K562 (cell line): Measurements from ENCODE around the gene HCFC1R1. TPM values are rescaled to one million over a fixed set of nuclear protein-coding genes. Genes with fewer than 3 reads are reported as not detected.

ENCODE experiments used
- BRD9 ChIP-seq: fragments of 450-650 bp; IDR thresholded peaks from 2 replicates; pipeline ENCODE4 v1.6.1; 2018; ENCODE audit warnings: low read depth; ENCODE audit not compliant: partially characterized antibody
- CBX1 ChIP-seq: sonication (generic); IDR thresholded peaks from 2 replicates; pipeline ENCODE4 v1.6.1; 2016; ENCODE audit warnings: antibody characterized with exemption, low read depth, mild to moderate bottlenecking
- EZH2 ChIP-seq: IDR thresholded peaks from 2 replicates; pipeline ENCODE4 v1.6.1; 2012; ENCODE audit warnings: low read depth, mild to moderate bottlenecking, inconsistent platforms, low read length, borderline replicate concordance
- GABPA ChIP-seq: fragments of 200-800 bp; sonication (Bioruptor generic); conservative IDR thresholded peaks from 2 replicates; pipeline ENCODE4 v1.6.1; 2016; ENCODE audit warnings: low read depth, missing genetic modification characterization, missing compliant biosample characterization
- HNRNPUL1 ChIP-seq: fragments of 200-400 bp; formaldehyde crosslinking; IDR thresholded peaks from 2 replicates; pipeline ENCODE4 v1.6.1; 2017; ENCODE audit warnings: low read length
- ILK ChIP-seq: fragments of 450-650 bp; IDR thresholded peaks from 2 replicates; pipeline ENCODE4 v1.6.1; 2016; ENCODE audit warnings: missing genetic modification characterization, low read depth, mild to moderate bottlenecking, missing compliant biosample characterization, moderate library complexity, borderline replicate concordance
- NFXL1 ChIP-seq: fragments of 450-650 bp; formaldehyde crosslinking; IDR thresholded peaks from 2 replicates; pipeline ENCODE4 v1.4.0; 2021; ENCODE audit warnings: mild to moderate bottlenecking
- NR1H2 ChIP-seq: sonication (generic); formaldehyde crosslinking; IDR thresholded peaks from 2 replicates; pipeline ENCODE4 v1.4.0; 2020; ENCODE audit warnings: mild to moderate bottlenecking, missing genetic modification reagents
- TRIM24 ChIP-seq, 2 experiments: fragments of 450-650 bp; IDR thresholded peaks; 2 replicates each; pipeline ENCODE4 v1.6.1; 2016
- ZNF174 ChIP-seq: fragments of 250-450 bp; sonication (Bioruptor Pico); IDR thresholded peaks from 2 replicates; pipeline ENCODE4 v1.4.0; 2020; ENCODE audit warnings: mild to moderate bottlenecking
- ZNF232 ChIP-seq: sonication (generic); formaldehyde crosslinking; IDR thresholded peaks from 2 replicates; pipeline ENCODE4 v1.8.0; 2022; ENCODE audit warnings: mild to moderate bottlenecking, missing genetic modification reagents
- ZNF57 ChIP-seq: fragments of 450-650 bp; formaldehyde crosslinking; IDR thresholded peaks from 2 replicates; pipeline ENCODE4 v1.4.0; 2020; ENCODE audit warnings: mild to moderate bottlenecking, moderate library complexity
- polyA plus RNA-seq, 8 experiments: library from polyadenylated mRNA; depleted of rRNA in 4 of 8; stranded (reverse) in 5 of 8; unstranded in 3 of 8; fragments of >200 nt; fragmentation: Nextera tagmentation in 2 of 8; fragmentation: Illumina TruSeq in 1 of 8; extraction: Ambion mirVana in 2 of 8; extraction: Trizol in 1 of 8; gene quantifications; 2 replicates each; pipeline versions ENCODE4 v1.2.1 to v1.2.3, GENCODE V29; 2011 to 2014; ENCODE audit warnings: inconsistent platforms in 1 of 8, missing spikeins in 1 of 8
- total RNA-seq, 7 experiments: library from RNA; depleted of rRNA in 6 of 7; stranded (reverse); fragments of >200 nt in 6 of 7; fragmentation: Illumina TruSeq in 2 of 7; extraction: Trizol in 2 of 7; gene quantifications; 2 replicates each; pipeline versions ENCODE4 v1.2.1 to v1.2.3, GENCODE V29; 2011 to 2021; ENCODE audit warnings: low replicate concordance in 1 of 7
- TF ChIP-seq, protein P1 (sequence below): IDR thresholded peaks from 2 replicates; pipeline ENCODE4 v1.6.1; 2012; ENCODE audit warnings: low read depth, low read length, improper control_type of control experiment, borderline replicate concordance
- TF ChIP-seq, protein P2 (sequence below): fragments of 250-450 bp; sonication (Bioruptor Pico); IDR thresholded peaks from 2 replicates; pipeline ENCODE4 v1.8.0; 2022; ENCODE audit warnings: inconsistent platforms, mild to moderate bottlenecking, moderate library complexity, borderline replicate concordance
- TF ChIP-seq, protein P3 (sequence below): fragments of 450-650 bp; IDR thresholded peaks from 2 replicates; pipeline ENCODE4 v1.6.1; 2018; ENCODE audit not compliant: partially characterized antibody

The HCFC1R1 gene
- total and polyA plus RNA-seq, 9 of the 15 experiments (the other 6 are each of a cell fraction or from before 2014, with no cell fraction given): 2.2 to 29.0 (median 11.2) TPM

DNA sequence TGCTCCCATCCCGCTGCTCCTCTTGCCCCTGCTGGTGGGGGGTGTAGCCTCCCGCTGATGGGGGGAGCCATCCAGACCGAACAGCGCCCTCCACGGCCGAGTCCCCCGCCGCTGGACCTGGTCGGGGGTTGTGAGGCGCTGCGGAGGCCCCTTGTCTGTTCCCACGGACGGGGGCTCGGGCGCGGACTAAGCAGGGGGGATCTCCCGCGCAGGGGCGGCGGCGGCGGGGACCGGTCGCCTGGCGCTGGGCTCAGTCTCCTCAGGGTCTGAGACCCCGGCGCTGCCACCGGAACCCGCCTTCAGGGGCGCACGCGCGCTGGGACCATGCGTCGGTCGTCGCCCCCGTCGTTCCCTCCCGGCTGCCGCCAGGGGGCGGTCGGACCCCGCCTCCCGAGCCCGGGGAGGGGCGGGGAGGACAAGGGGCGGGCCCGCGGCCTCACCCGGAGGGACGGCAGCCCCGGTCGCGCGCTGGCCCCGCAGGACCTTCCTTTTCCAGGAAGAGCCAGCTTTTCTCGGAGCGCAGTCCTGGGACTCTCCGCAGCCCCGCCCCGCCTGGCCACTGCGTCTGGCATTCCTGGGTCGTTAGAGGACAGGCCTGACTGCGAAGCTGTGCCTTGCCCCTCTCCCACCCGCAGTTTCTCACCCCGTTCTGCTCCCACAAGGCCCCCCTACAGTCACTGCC, 35.4 kb upstream of the HCFC1R1 start (continued):
- TF ChIP-seq ILK (tag) (no peak), EZH2 (no peak), ZNF57 (CRISPR knock-in tag) (no peak), NR1H2 (CRISPR knock-in tag) (no peak), ZNF232 (no peak), BRD9 (no peak), CBX1 (no peak), ZNF174 (CRISPR knock-in tag) (no peak), HNRNPUL1 (no peak), GABPA (tag) (peak; percentile 61; the same call in 1 of the 2 replicates), NFXL1 (CRISPR knock-in tag) (no peak), TRIM24 (IDR thresholded peaks at IDR 0.05) (no peak)
- TF ChIP-seq, protein P1, sequence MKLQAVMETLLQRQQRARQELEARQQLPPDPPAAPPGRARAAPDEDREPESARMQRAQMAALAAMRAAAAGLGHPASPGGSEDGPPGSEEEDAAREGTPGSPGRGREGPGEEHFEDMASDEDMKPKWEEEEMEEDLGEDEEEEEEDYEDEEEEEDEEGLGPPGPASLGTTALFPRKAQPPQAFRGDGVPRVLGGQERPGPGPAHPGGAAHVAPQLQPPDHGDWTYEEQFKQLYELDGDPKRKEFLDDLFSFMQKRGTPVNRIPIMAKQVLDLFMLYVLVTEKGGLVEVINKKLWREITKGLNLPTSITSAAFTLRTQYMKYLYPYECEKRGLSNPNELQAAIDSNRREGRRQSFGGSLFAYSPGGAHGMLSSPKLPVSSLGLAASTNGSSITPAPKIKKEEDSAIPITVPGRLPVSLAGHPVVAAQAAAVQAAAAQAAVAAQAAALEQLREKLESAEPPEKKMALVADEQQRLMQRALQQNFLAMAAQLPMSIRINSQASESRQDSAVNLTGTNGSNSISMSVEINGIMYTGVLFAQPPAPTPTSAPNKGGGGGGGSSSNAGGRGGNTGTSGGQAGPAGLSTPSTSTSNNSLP: no peak
- TF ChIP-seq, protein P2, sequence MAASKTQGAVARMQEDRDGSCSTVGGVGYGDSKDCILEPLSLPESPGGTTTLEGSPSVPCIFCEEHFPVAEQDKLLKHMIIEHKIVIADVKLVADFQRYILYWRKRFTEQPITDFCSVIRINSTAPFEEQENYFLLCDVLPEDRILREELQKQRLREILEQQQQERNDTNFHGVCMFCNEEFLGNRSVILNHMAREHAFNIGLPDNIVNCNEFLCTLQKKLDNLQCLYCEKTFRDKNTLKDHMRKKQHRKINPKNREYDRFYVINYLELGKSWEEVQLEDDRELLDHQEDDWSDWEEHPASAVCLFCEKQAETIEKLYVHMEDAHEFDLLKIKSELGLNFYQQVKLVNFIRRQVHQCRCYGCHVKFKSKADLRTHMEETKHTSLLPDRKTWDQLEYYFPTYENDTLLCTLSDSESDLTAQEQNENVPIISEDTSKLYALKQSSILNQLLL (CRISPR knock-in tag): no peak
- TF ChIP-seq, protein P3, sequence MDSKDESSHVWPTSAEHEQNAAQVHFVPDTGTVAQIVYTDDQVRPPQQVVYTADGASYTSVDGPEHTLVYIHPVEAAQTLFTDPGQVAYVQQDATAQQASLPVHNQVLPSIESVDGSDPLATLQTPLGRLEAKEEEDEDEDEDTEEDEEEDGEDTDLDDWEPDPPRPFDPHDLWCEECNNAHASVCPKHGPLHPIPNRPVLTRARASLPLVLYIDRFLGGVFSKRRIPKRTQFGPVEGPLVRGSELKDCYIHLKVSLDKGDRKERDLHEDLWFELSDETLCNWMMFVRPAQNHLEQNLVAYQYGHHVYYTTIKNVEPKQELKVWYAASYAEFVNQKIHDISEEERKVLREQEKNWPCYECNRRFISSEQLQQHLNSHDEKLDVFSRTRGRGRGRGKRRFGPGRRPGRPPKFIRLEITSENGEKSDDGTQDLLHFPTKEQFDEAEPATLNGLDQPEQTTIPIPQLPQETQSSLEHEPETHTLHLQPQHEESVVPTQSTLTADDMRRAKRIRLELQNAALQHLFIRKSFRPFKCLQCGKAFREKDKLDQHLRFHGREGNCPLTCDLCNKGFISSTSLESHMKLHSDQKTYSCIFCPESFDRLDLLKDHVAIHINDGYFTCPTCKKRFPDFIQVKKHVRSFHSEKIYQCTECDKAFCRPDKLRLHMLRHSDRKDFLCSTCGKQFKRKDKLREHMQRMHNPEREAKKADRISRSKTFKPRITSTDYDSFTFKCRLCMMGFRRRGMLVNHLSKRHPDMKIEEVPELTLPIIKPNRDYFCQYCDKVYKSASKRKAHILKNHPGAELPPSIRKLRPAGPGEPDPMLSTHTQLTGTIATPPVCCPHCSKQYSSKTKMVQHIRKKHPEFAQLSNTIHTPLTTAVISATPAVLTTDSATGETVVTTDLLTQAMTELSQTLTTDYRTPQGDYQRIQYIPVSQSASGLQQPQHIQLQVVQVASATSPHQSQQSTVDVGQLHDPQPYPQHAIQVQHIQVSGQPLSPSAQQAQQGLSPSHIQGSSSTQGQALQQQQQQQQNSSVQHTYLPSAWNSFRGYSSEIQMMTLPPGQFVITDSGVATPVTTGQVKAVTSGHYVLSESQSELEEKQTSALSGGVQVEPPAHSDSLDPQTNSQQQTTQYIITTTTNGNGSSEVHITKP: peak; percentile 19
